ENCODE measurements around the gene LLPH. TPM values are rescaled to one million over a fixed set of nuclear protein-coding genes. Genes with fewer than 3 reads are reported as not detected.

LLPH gene
- polyA plus RNA-seq, 3 donors, result 3.1 to 44.0 (median 33.4) TPM

DNA sequence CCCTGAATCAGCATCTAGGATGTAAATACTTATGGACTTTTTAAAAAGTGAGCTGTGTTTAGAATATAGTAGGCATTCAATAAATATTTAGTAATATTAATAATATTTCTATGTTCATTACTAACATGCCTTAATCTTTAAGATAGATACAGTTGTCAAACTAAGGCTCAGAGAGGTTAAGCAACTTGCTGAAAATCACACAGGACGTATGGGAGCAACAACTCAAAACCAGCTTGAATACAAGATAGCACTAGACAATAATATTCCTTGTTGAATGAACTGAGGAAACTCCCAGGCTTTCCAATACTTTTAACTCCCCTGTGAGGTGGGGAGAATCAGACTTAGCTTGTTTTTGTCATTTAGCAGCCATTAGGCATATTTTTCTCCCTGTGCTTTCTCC lies 45.3 kb downstream of the LLPH start:
- no peak for DNase-seq
- intact Hi-C loops (cut with micrococcal nuclease), result loop anchor here in 1 of 2 donors (10.0 kb wide), 1 partner anchor 530 kb away; no protein-coding TSS in a partner anchor
- no peaks in the 10 kb centered on the region for H3K9me3 ChIP-seq (replicated peaks in 1 of 2; ENCODE audit: control insufficient read depth in 1 of 2, insufficient read depth in 1 of 2, low read length in 2 of 2)
- no peaks in the 10 kb centered on the region for H3K79me2 ChIP-seq (ENCODE audit: insufficient read depth, low read length)
- no peaks in the 10 kb centered on the region for H3K27me3 ChIP-seq (ENCODE audit: control insufficient read depth in 2 of 2, insufficient read depth in 2 of 2, low read length in 2 of 2)
- no peak for TF ChIP-seq CTCF (IDR thresholded peaks at IDR 0.05)
- no peak overlapping the region for H3K27ac ChIP-seq (ENCODE audit: low read depth in 1 of 2, low read length in 2 of 2)
- H3K9ac ChIP-seq (ENCODE audit: insufficient read depth, low read length, poor library complexity, severe bottlenecking), result no peak overlapping the region
- H3K36me3 ChIP-seq (replicated peaks in 1 of 2; ENCODE audit: control insufficient read depth in 1 of 2, insufficient read depth in 2 of 2, low read length in 2 of 2), result no peaks in the 10 kb centered on the region
- H3K4me1 Mint-ChIP-seq, result peaks cover 3% of the 10 kb centered on the region
- H4K20me1 ChIP-seq (ENCODE audit: insufficient read depth, low read length), result no peaks in the 10 kb centered on the region
- H3K4me3 Mint-ChIP-seq, result no peak overlapping the region
- no peaks in the 10 kb centered on the region for H3K36me3 Mint-ChIP-seq
- H3K4me2 ChIP-seq (replicated peaks; ENCODE audit: extremely low read depth, low read length, poor library complexity, severe bottlenecking), result no peak overlapping the region
- H3K4me1 ChIP-seq (ENCODE audit: control insufficient read depth in 1 of 2, insufficient read depth in 2 of 2, low read length in 2 of 2), result no peaks in the 10 kb centered on the region
- WGBS (ENCODE audit: insufficient coverage), result no CpG with 5 or more reads among the region's 1 CpG
- H3K4me3 ChIP-seq (replicated peaks in 1 of 3; ENCODE audit: low read depth in 2 of 3, low read length in 3 of 3), result no peak overlapping the region
- no peak overlapping the region for H2AFZ ChIP-seq (ENCODE audit: insufficient read depth, low read depth, low read length, poor library complexity, severe bottlenecking)
- peaks cover 0 to 1% (median 0%) of the 10 kb centered on the region in 7 donors for H3K9me3 Mint-ChIP-seq
- H3K27me3 Mint-ChIP-seq (ENCODE audit: low read depth in 3 of 3), result peaks cover 0 to 3% (median 0%) of the 10 kb centered on the region in 3 donors
- no peak overlapping the region for H3K27ac Mint-ChIP-seq

DNA sequence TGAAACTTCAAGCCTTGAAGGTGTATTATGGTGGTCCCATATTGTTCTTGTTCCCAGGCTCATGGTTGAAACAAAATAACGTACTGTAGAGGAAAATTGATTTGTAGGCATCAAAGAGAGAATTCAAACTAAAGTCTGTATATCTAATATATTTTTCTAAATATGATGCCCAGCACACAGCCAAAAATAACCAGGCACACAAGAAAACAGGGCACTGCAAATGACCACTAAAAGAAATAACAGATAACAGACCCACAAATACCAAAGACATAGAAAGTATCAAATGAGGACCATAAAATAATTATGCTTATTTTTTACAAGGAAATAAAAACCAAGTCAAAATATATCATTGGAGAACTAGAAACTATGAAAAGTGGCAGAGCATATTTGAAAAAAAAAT lies 46.8 kb downstream of the LLPH start:
- Histone ChIP-seq H3K9me3 (replicated peaks in 1 of 2; ENCODE audit: control insufficient read depth in 1 of 2, insufficient read depth in 1 of 2, low read length in 2 of 2) (no peaks in the 10 kb centered on the region), H3K79me2 (ENCODE audit: insufficient read depth, low read length) (no peaks in the 10 kb centered on the region), H3K4me3 (replicated peaks in 1 of 3; ENCODE audit: low read depth in 2 of 3, low read length in 3 of 3) (no peak overlapping the region), H3K9ac (ENCODE audit: insufficient read depth, low read length, poor library complexity, severe bottlenecking) (no peak overlapping the region), H3K36me3 (replicated peaks in 1 of 2; ENCODE audit: control insufficient read depth in 1 of 2, insufficient read depth in 2 of 2, low read length in 2 of 2) (no peaks in the 10 kb centered on the region), H3K4me1 (ENCODE audit: control insufficient read depth in 1 of 2, insufficient read depth in 2 of 2, low read length in 2 of 2) (no peaks in the 10 kb centered on the region), H2AFZ (ENCODE audit: insufficient read depth, low read depth, low read length, poor library complexity, severe bottlenecking) (no peak overlapping the region), H4K20me1 (ENCODE audit: insufficient read depth, low read length) (no peaks in the 10 kb centered on the region), H3K27me3 (ENCODE audit: control insufficient read depth in 2 of 2, insufficient read depth in 2 of 2, low read length in 2 of 2) (no peaks in the 10 kb centered on the region), H3K4me2 (replicated peaks; ENCODE audit: extremely low read depth, low read length, poor library complexity, severe bottlenecking) (no peak overlapping the region), H3K27ac (ENCODE audit: low read depth in 1 of 2, low read length in 2 of 2) (no peak overlapping the region)
- Mint-ChIP-seq H3K36me3 (no peaks in the 10 kb centered on the region), H3K4me1 (no peaks in the 10 kb centered on the region), H3K9me3 (peaks cover 0 to 1% (median 0%) of the 10 kb centered on the region in 7 donors), H3K27me3 (ENCODE audit: low read depth in 3 of 3) (peaks cover 0 to 3% (median 0%) of the 10 kb centered on the region in 3 donors), H3K27ac (no peak overlapping the region), H3K4me3 (no peak overlapping the region)
- intact Hi-C loops (cut with micrococcal nuclease), result loop anchor here in 1 of 2 donors (10.0 kb wide), 1 partner anchor 529 kb away; no protein-coding TSS in a partner anchor
- no CpG with 5 or more reads among the region's 1 CpG for WGBS (ENCODE audit: insufficient coverage)
- no peak for TF ChIP-seq CTCF (IDR thresholded peaks at IDR 0.05)
- DNase-seq, result no peak

Measured in CD14-positive monocyte (primary cell).